Neural cell (in vitro differentiated cells): ENCODE data around the gene PDIA2. TPM values are rescaled to one million over a fixed set of nuclear protein-coding genes. Genes with fewer than 3 reads are reported as not detected.

Experiments
- H2AFZ ChIP-seq: fragments of 200-600, 300-800 bp; sonication (generic), shearing (Covaris generic); 2 replicates; pipeline ENCODE4 v1.6.0; 2014; ENCODE audit warnings: low read depth, mild to moderate bottlenecking, antibody characterized with exemption, low read length, moderate library complexity
- H3F3A ChIP-seq: fragments of 200-600 bp; shearing (Covaris generic); 2 replicates; pipeline ENCODE4 v1.6.1; 2016; ENCODE audit warnings: mild to moderate bottlenecking, moderate library complexity, mixed read lengths, antibody characterized with exemption, low read length; ENCODE audit not compliant: insufficient read depth, poor library complexity, severe bottlenecking
- H3K27ac ChIP-seq: fragments of 200-600, 300-800 bp; sonication (generic), shearing (Covaris generic); 2 replicates; pipeline ENCODE4 v1.5.1; 2014; ENCODE audit warnings: mild to moderate bottlenecking, low read length, moderate library complexity
- H3K27me3 ChIP-seq: fragments of 300-800, 200-600 bp; sonication (generic), shearing (Covaris generic); 2 replicates; pipeline ENCODE4 v1.6.0; 2014; ENCODE audit warnings: mild to moderate bottlenecking, low read depth, low read length, moderate library complexity; ENCODE audit not compliant: insufficient read depth
- H3K36me3 ChIP-seq: fragments of 300-800, 200-600 bp; sonication (generic), shearing (Covaris generic); 2 replicates; pipeline ENCODE4 v1.5.1; 2014; ENCODE audit warnings: mild to moderate bottlenecking, antibody characterized with exemption, low read length, moderate library complexity; ENCODE audit not compliant: insufficient read depth
- H3K4me2 ChIP-seq: fragments of 300-800, 200-600 bp; sonication (generic), shearing (Covaris generic); 2 replicates; pipeline ENCODE4 v1.6.0; 2014; ENCODE audit warnings: mild to moderate bottlenecking, low read length
- H3K4me3 ChIP-seq: fragments of 300-800, 200-600 bp; sonication (generic), shearing (Covaris generic); 2 replicates; pipeline ENCODE4 v1.5.1; 2014; ENCODE audit warnings: mild to moderate bottlenecking, low read length, moderate library complexity
- H3K79me2 ChIP-seq: fragments of 200-600 bp; shearing (Covaris generic); replicated peaks from 2 replicates; pipeline ENCODE4 v1.6.0; 2014; ENCODE audit warnings: mild to moderate bottlenecking, low read length, moderate library complexity; ENCODE audit not compliant: insufficient read depth
- H3K9ac ChIP-seq: fragments of 300-800, 200-600 bp; sonication (generic), shearing (Covaris generic); 2 replicates; pipeline ENCODE4 v1.6.1; 2016; ENCODE audit warnings: mild to moderate bottlenecking, low read length, mixed read lengths
- H3K9me2 ChIP-seq: fragments of 200-600 bp; shearing (Covaris generic); 2 replicates; pipeline ENCODE4 v1.6.1; 2016; ENCODE audit warnings: mild to moderate bottlenecking, low read length, mixed read lengths; ENCODE audit not compliant: insufficient read depth
- H3K9me3 ChIP-seq: fragments of 200-600, 300-800 bp; sonication (generic), shearing (Covaris generic); 2 replicates; pipeline ENCODE4 v1.6.1; 2016; ENCODE audit warnings: mild to moderate bottlenecking, mixed run types, low read length, moderate library complexity, mixed read lengths
- H4K20me1 ChIP-seq: fragments of 200-600 bp; shearing (Covaris generic); 2 replicates; pipeline ENCODE4 v1.6.1; 2016; ENCODE audit warnings: mild to moderate bottlenecking, mixed run types; ENCODE audit not compliant: insufficient read depth
- EP300 ChIP-seq: fragments of 450-650 bp; conservative IDR thresholded peaks from 2 replicates; pipeline ENCODE4 v1.6.1; 2014; ENCODE audit warnings: antibody characterized with exemption, mild to moderate bottlenecking, moderate library complexity; ENCODE audit not compliant: poor library complexity, severe bottlenecking
- EZH2 ChIP-seq: fragments of 200-600, 300-800 bp; shearing (Covaris generic), sonication (generic); IDR thresholded peaks from 2 replicates; pipeline ENCODE4 v1.6.1; 2014; ENCODE audit warnings: antibody characterized with exemption, low read length, borderline replicate concordance, mild to moderate bottlenecking; ENCODE audit not compliant: insufficient read depth, poor library complexity, severe bottlenecking
- MXI1 ChIP-seq: fragments of 450-650 bp; conservative IDR thresholded peaks from 2 replicates; pipeline ENCODE4 v1.6.1; 2014; ENCODE audit warnings: antibody characterized with exemption, mild to moderate bottlenecking; ENCODE audit not compliant: poor library complexity, severe bottlenecking
- POLR2AphosphoS5 ChIP-seq: IDR thresholded peaks from 2 replicates; pipeline ENCODE4 v1.6.1; 2012
- RAD21 ChIP-seq: fragments of 450-650 bp; conservative IDR thresholded peaks from 2 replicates; pipeline ENCODE4 v1.6.1; 2014; ENCODE audit warnings: antibody characterized with exemption, mild to moderate bottlenecking, moderate library complexity
- SMC3 ChIP-seq: fragments of 450-650 bp; conservative IDR thresholded peaks from 2 replicates; pipeline ENCODE4 v1.6.1; 2014; ENCODE audit warnings: antibody characterized with exemption, mild to moderate bottlenecking, moderate library complexity; ENCODE audit not compliant: poor library complexity
- TAF1 ChIP-seq: IDR thresholded peaks from 2 replicates; pipeline ENCODE4 v1.6.1; 2012; ENCODE audit warnings: low read depth
- polyA plus RNA-seq: library from polyadenylated mRNA; depleted of rRNA; stranded (reverse); fragments of >200 nt; gene quantifications from 2 replicates; pipeline ENCODE4 v1.2.3, GENCODE V29; 2014
- TF ChIP-seq, protein P1 (sequence below): fragments of 450-650 bp; IDR thresholded peaks from 2 replicates; pipeline ENCODE4 v1.5.1; 2014; ENCODE audit warnings: antibody characterized with exemption, mild to moderate bottlenecking, moderate library complexity; ENCODE audit not compliant: poor library complexity, severe bottlenecking
- TF ChIP-seq, protein P2 (sequence below): IDR thresholded peaks from 2 replicates; pipeline ENCODE4 v1.6.1; 2012; ENCODE audit warnings: borderline replicate concordance

The PDIA2 gene
- polyA plus RNA-seq, 1 donor from 2014 or later = 109 TPM

DNA sequence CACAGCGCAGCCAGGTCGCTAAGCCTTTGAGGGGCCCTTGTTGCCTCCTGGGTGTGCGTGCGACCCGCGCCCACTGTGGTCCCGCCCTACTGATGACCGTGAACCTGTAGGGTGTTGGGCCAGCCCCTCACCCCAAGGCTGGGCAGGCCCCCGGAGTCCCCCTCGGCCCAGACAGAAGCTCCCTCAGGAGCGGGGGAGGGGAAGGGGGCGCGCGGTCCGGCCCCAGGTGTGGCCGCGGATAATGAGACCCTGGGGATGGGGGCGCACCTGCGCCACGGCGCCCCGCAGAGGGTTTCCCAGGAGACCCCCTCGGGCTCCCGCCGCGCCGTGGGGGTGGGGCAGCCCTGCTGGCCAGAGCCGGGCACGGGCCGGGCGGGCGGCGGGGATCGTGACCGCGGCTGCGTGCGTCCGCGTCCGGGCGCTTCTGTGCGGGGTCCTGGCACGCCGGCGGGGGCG lies 2.9 kb upstream of the PDIA2 start:
- no peak for TF ChIP-seq RAD21
- no peak for TF ChIP-seq MXI1
- TF ChIP-seq, protein P1, sequence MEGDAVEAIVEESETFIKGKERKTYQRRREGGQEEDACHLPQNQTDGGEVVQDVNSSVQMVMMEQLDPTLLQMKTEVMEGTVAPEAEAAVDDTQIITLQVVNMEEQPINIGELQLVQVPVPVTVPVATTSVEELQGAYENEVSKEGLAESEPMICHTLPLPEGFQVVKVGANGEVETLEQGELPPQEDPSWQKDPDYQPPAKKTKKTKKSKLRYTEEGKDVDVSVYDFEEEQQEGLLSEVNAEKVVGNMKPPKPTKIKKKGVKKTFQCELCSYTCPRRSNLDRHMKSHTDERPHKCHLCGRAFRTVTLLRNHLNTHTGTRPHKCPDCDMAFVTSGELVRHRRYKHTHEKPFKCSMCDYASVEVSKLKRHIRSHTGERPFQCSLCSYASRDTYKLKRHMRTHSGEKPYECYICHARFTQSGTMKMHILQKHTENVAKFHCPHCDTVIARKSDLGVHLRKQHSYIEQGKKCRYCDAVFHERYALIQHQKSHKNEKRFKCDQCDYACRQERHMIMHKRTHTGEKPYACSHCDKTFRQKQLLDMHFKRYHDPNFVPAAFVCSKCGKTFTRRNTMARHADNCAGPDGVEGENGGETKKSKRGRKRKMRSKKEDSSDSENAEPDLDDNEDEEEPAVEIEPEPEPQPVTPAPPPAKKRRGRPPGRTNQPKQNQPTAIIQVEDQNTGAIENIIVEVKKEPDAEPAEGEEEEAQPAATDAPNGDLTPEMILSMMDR = no peak
- TF ChIP-seq SMC3 = no peak
- TF ChIP-seq, protein P2, sequence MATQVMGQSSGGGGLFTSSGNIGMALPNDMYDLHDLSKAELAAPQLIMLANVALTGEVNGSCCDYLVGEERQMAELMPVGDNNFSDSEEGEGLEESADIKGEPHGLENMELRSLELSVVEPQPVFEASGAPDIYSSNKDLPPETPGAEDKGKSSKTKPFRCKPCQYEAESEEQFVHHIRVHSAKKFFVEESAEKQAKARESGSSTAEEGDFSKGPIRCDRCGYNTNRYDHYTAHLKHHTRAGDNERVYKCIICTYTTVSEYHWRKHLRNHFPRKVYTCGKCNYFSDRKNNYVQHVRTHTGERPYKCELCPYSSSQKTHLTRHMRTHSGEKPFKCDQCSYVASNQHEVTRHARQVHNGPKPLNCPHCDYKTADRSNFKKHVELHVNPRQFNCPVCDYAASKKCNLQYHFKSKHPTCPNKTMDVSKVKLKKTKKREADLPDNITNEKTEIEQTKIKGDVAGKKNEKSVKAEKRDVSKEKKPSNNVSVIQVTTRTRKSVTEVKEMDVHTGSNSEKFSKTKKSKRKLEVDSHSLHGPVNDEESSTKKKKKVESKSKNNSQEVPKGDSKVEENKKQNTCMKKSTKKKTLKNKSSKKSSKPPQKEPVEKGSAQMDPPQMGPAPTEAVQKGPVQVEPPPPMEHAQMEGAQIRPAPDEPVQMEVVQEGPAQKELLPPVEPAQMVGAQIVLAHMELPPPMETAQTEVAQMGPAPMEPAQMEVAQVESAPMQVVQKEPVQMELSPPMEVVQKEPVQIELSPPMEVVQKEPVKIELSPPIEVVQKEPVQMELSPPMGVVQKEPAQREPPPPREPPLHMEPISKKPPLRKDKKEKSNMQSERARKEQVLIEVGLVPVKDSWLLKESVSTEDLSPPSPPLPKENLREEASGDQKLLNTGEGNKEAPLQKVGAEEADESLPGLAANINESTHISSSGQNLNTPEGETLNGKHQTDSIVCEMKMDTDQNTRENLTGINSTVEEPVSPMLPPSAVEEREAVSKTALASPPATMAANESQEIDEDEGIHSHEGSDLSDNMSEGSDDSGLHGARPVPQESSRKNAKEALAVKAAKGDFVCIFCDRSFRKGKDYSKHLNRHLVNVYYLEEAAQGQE = no peak
- TF ChIP-seq EZH2 = no peak
- TF ChIP-seq POLR2AphosphoS5 = no peak
- TF ChIP-seq EP300 = no peak
- no peak for TF ChIP-seq TAF1
- H3K27ac ChIP-seq = no peak overlapping the region
- H3K4me3 ChIP-seq = peak overlapping the region; percentile 65
- H2AFZ ChIP-seq = no peak overlapping the region
- no peaks in the 10 kb centered on the region for H3K9me3 ChIP-seq
- peak overlapping the region; percentile 57 for H3K9ac ChIP-seq
- H4K20me1 ChIP-seq = no peaks in the 10 kb centered on the region
- H3K9me2 ChIP-seq = no peaks in the 10 kb centered on the region
- H3K27me3 ChIP-seq = peaks cover 24% of the 10 kb centered on the region
- no peaks in the 10 kb centered on the region for H3F3A ChIP-seq
- H3K4me2 ChIP-seq = no peak overlapping the region
- H3K36me3 ChIP-seq = no peaks in the 10 kb centered on the region
- no peaks in the 10 kb centered on the region for H3K79me2 ChIP-seq

DNA sequence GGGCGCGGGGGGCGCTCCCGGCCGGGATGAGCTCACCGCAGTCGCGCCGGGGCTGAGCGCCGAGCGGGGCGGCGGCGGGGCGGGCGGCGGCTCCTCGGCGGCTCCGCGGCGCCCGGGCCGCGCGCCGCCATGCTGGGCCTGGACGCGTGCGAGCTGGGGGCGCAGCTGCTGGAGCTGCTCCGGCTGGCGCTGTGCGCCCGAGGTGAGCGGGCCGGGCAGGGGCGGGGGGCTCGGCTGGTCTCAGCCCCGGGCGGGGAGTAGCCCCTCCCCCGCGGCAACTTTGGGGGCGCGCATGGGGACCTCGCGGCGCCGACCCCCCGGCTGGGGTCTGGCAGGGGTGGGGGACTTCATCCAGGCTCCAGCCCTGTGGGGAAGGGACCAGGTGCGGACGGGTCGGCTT lies 2.4 kb upstream of the PDIA2 start, which contains the start of gene ARHGDIG:
ARHGDIG (plus strand) TSS at position 40 of the 400 bp plus-strand sequence; CDS start at position 130, 90 bp downstream.
- Histone ChIP-seq H3K79me2 (no peaks in the 10 kb centered on the region), H4K20me1 (no peaks in the 10 kb centered on the region), H2AFZ (peak within 1 kb of the TSS; percentile 56), H3K9me2 (no peaks in the 10 kb centered on the region), H3K4me2 (peak within 1 kb of the TSS; percentile 78), H3K4me3 (peak within 1 kb of the TSS; percentile 86), H3K36me3 (no peaks in the 10 kb centered on the region), H3F3A (no peaks in the 10 kb centered on the region), H3K27me3 (peaks cover 20% of the 10 kb centered on the region), H3K9me3 (no peaks in the 10 kb centered on the region), H3K9ac (peak within 1 kb of the TSS; percentile 82), H3K27ac (no peak within 1 kb of the TSS)
- TF ChIP-seq MXI1 (peak; percentile 64), TAF1 (no peak)
- TF ChIP-seq, protein P2 = no peak
